B cell (primary cell): Measurements from ENCODE around the gene DISP3. TPM values are rescaled to one million over a fixed set of nuclear protein-coding genes. Genes with fewer than 3 reads are reported as not detected.

Experiments used
- ATAC-seq: fragments of 200-7000 bp; cut with Tn5 transposase; one replicate; pipeline ENCODE4 v1.10.0; 2021; ENCODE audit warnings: low read depth, mild to moderate bottlenecking, moderate number of reproducible peaks, moderate library complexity
- CTCF ChIA-PET: fragments of 350-600 bp; sonication (Branson Sonifier 250); formaldehyde crosslinking; loops from one replicate; lab custom pipeline; 2021; ENCODE audit warnings: antibody characterized with exemption, inconsistent platforms; lab: Charles Lee
- POLR2A ChIA-PET: fragments of 350-600 bp; sonication (Branson Sonifier 250); formaldehyde crosslinking; loops from one replicate; lab custom pipeline; 2021; ENCODE audit warnings: antibody characterized with exemption; lab: Charles Lee
- DNase-seq: peaks from one replicate; pipeline ENCODE4 v3.0.0; 2013
- H2AFZ ChIP-seq: 2 replicates; pipeline ENCODE4 v1.6.1; 2012; ENCODE audit warnings: mild to moderate bottlenecking, low read depth, low read length; ENCODE audit not compliant: insufficient read depth, poor library complexity, severe bottlenecking
- H3K27ac ChIP-seq, 2 donors: 1 replicate in 1 of 2; 2 replicates in 1 of 2; pipeline ENCODE4 v1.5.1; 2012 to 2013; ENCODE audit warnings: low read length in 2 of 2, mild to moderate bottlenecking in 2 of 2, moderate library complexity in 1 of 2
- H3K27me3 ChIP-seq, 4 experiments: fragments of 200-600 bp in 1 of 4; sonication (generic) in 1 of 4; replicated peaks in 1 of 4; 1 replicate in 2 of 4; 2 replicates in 2 of 4; pipeline versions ENCODE4 v1.6.1 to v1.7.0; 2013 to 2016; ENCODE audit warnings: low read length in 3 of 4, mild to moderate bottlenecking in 2 of 4, mixed read lengths in 1 of 4, moderate library complexity in 1 of 4; ENCODE audit not compliant: insufficient read depth in 4 of 4, control insufficient read depth in 3 of 4; ENCODE audit errors: control extremely low read depth in 1 of 4
- H3K36me3 ChIP-seq, 2 experiments: replicated peaks in 1 of 2; 1 replicate in 1 of 2; 2 replicates in 1 of 2; pipeline versions ENCODE4 v1.6.1 to v1.7.1; 2013; ENCODE audit warnings: low read length in 1 of 2; ENCODE audit not compliant: insufficient read depth in 2 of 2, control insufficient read depth in 1 of 2; ENCODE audit errors: control extremely low read depth in 1 of 2, extremely low read depth in 1 of 2
- H3K4me1 ChIP-seq, 2 donors: fragments of 200-600 bp in 1 of 2; sonication (generic) in 1 of 2; 1 replicate in 1 of 2; 2 replicates in 1 of 2; pipeline versions ENCODE4 v1.5.1 to v1.6.1; 2013 to 2017; ENCODE audit warnings: low read length in 2 of 2; ENCODE audit not compliant: control insufficient read depth in 2 of 2, insufficient read depth in 2 of 2
- H3K4me2 ChIP-seq: replicated peaks from 2 replicates; pipeline ENCODE3; 2012; ENCODE audit warnings: mild to moderate bottlenecking, low read depth, low read length; ENCODE audit not compliant: poor library complexity, severe bottlenecking
- H3K4me3 ChIP-seq, 5 experiments: fragments of 200-600 bp in 1 of 5; sonication (generic) in 1 of 5; 1 replicate in 3 of 5; 2 replicates in 2 of 5; pipeline versions ENCODE4 v1.5.1 to v1.7.0; 2011 to 2016; ENCODE audit warnings: low read length in 4 of 5, mild to moderate bottlenecking in 4 of 5, low read depth in 2 of 5, control low read depth in 1 of 5, moderate library complexity in 1 of 5; ENCODE audit not compliant: insufficient read depth in 1 of 5; ENCODE audit errors: control extremely low read depth in 1 of 5, extremely low read depth in 1 of 5
- H3K79me2 ChIP-seq: fragments of 200-600 bp; sonication (generic); one replicate; pipeline ENCODE4 v1.6.0; 2016; ENCODE audit warnings: low read length; ENCODE audit not compliant: control insufficient read depth, insufficient read depth
- H3K9ac ChIP-seq: fragments of 200-600 bp; sonication (generic); 2 replicates; pipeline ENCODE4 v1.6.1; 2017; ENCODE audit warnings: mild to moderate bottlenecking, low read length, moderate library complexity
- H3K9me3 ChIP-seq, 3 donors: one replicate each; pipeline versions ENCODE4 v1.6.1 to v1.7.1; 2013; ENCODE audit warnings: low read length in 2 of 3; ENCODE audit not compliant: control insufficient read depth in 2 of 3, insufficient read depth in 1 of 3; ENCODE audit errors: control extremely low read depth in 1 of 3
- H4K20me1 ChIP-seq: 2 replicates; pipeline ENCODE4 v1.6.0; 2012; ENCODE audit warnings: mild to moderate bottlenecking, low read length; ENCODE audit not compliant: insufficient read depth, control insufficient read depth, poor library complexity, severe bottlenecking
- H3K27ac Mint-ChIP-seq: one replicate; pipeline ENCODE4 v1.8.0; 2021; ENCODE audit warnings: mixed read lengths
- H3K27me3 Mint-ChIP-seq: one replicate; pipeline ENCODE4 v1.8.0; 2021; ENCODE audit warnings: mixed read lengths
- H3K4me1 Mint-ChIP-seq: one replicate; pipeline ENCODE4 v1.8.0; 2021; ENCODE audit warnings: mixed read lengths
- H3K4me3 Mint-ChIP-seq: one replicate; pipeline ENCODE4 v1.8.0; 2021; ENCODE audit warnings: mixed read lengths
- H3K9me3 Mint-ChIP-seq: one replicate; pipeline ENCODE4 v1.8.0; 2022; ENCODE audit warnings: mixed read lengths; ENCODE audit not compliant: insufficient read depth
- EZH2 ChIP-seq: IDR thresholded peaks from 2 replicates; pipeline ENCODE4 v1.6.1; 2012; ENCODE audit warnings: borderline replicate concordance, low read depth, mild to moderate bottlenecking, moderate library complexity, low read length; ENCODE audit not compliant: insufficient read depth, poor library complexity, severe bottlenecking
- whole genome bisulfite sequencing: methylation state at CpG from one replicate; pipeline ENCODE4 v1.1.5; 2013; ENCODE audit warnings: missing lambda C conversion rate; ENCODE audit not compliant: insufficient coverage; 5-methylcytosine and 5-hydroxymethylcytosine counted together
- intact Hi-C: fragments of 100-400 bp; cut with micrococcal nuclease; formaldehyde crosslinking; loops from one replicate; pipeline ENCODE4 v1.10.0; 2022
- polyA minus RNA-seq: library from RNA; depleted of rRNA, polyadenylated mRNA; stranded (reverse); fragments of >200 nt; gene quantifications from 2 replicates; pipeline ENCODE4 v1.2.3, GENCODE V29; 2012
- polyA plus RNA-seq: library from polyadenylated mRNA; depleted of rRNA; stranded (reverse); fragments of >200 nt; gene quantifications from 2 replicates; pipeline ENCODE4 v1.2.3, GENCODE V29; 2012
- total RNA-seq, 2 donors: library from RNA; stranded (reverse); fragments of 120-200 nt in 1 of 2; gene quantifications; 1 replicate in 1 of 2; 2 replicates in 1 of 2; pipeline versions ENCODE4 v1.2.3 to v1.2.4, GENCODE V29; 2013 to 2022
- TF ChIP-seq, protein P1 (sequence below): fragments of 200-600 bp; IDR thresholded peaks from one replicate; pipeline ENCODE4 v1.8.0; 2022; ENCODE audit warnings: antibody characterized with exemption, mild to moderate bottlenecking

The DISP3 gene, protein sequence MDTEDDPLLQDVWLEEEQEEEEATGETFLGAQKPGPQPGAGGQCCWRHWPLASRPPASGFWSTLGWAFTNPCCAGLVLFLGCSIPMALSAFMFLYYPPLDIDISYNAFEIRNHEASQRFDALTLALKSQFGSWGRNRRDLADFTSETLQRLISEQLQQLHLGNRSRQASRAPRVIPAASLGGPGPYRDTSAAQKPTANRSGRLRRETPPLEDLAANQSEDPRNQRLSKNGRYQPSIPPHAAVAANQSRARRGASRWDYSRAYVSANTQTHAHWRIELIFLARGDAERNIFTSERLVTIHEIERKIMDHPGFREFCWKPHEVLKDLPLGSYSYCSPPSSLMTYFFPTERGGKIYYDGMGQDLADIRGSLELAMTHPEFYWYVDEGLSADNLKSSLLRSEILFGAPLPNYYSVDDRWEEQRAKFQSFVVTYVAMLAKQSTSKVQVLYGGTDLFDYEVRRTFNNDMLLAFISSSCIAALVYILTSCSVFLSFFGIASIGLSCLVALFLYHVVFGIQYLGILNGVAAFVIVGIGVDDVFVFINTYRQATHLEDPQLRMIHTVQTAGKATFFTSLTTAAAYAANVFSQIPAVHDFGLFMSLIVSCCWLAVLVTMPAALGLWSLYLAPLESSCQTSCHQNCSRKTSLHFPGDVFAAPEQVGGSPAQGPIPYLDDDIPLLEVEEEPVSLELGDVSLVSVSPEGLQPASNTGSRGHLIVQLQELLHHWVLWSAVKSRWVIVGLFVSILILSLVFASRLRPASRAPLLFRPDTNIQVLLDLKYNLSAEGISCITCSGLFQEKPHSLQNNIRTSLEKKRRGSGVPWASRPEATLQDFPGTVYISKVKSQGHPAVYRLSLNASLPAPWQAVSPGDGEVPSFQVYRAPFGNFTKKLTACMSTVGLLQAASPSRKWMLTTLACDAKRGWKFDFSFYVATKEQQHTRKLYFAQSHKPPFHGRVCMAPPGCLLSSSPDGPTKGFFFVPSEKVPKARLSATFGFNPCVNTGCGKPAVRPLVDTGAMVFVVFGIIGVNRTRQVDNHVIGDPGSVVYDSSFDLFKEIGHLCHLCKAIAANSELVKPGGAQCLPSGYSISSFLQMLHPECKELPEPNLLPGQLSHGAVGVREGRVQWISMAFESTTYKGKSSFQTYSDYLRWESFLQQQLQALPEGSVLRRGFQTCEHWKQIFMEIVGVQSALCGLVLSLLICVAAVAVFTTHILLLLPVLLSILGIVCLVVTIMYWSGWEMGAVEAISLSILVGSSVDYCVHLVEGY (N-terminal part only)
- total RNA-seq: 1.6 and 2.3 TPM in 2 replicates
- 0.16 TPM for total RNA-seq (2013)
- 0.25 and 1.5 TPM in 2 replicates for polyA plus RNA-seq
- 0.26 and 1.6 TPM in 2 replicates for polyA minus RNA-seq

- ChIA-PET CTCF (interaction anchor here (0.7 to 1.2 kb wide), 2 partner anchors 56 to 167 kb away, joined by 3 read pairs; no protein-coding TSS in a partner anchor), POLR2A (interaction anchor here (0.5 kb wide), 1 partner anchor 176 kb away, joined by 8 read pairs; the partner anchor contains the start of gene FBXO44)
- Mint-ChIP-seq H3K9me3 (peaks cover 3% of the 10 kb centered on the region), H3K27ac (no peak within 1 kb of the TSS), H3K4me1 (peaks cover 13% of the 10 kb centered on the region), H3K27me3 (peaks cover 65% of the 10 kb centered on the region), H3K4me3 (peak within 1 kb of the TSS; percentile 72)
- under 1% methylated on average over 96 of the region's 96 CpGs for WGBS
- H4K20me1 ChIP-seq: no peaks in the 10 kb centered on the region
- peak within 1 kb of the TSS; percentile 90 for H2AFZ ChIP-seq
- H3K9ac ChIP-seq: peak within 1 kb of the TSS; percentile 70
- TF ChIP-seq, protein P1, sequence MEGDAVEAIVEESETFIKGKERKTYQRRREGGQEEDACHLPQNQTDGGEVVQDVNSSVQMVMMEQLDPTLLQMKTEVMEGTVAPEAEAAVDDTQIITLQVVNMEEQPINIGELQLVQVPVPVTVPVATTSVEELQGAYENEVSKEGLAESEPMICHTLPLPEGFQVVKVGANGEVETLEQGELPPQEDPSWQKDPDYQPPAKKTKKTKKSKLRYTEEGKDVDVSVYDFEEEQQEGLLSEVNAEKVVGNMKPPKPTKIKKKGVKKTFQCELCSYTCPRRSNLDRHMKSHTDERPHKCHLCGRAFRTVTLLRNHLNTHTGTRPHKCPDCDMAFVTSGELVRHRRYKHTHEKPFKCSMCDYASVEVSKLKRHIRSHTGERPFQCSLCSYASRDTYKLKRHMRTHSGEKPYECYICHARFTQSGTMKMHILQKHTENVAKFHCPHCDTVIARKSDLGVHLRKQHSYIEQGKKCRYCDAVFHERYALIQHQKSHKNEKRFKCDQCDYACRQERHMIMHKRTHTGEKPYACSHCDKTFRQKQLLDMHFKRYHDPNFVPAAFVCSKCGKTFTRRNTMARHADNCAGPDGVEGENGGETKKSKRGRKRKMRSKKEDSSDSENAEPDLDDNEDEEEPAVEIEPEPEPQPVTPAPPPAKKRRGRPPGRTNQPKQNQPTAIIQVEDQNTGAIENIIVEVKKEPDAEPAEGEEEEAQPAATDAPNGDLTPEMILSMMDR: peak; percentile 78
- TF ChIP-seq EZH2: no peak
- H3K4me1 ChIP-seq: peaks cover 15 to 16% of the 10 kb centered on the region in 2 donors
- intact Hi-C loops: loop anchor here (10.0 kb wide), 1 partner anchor 166 kb away; no protein-coding TSS in a partner anchor
- peak within 1 kb of the TSS in 4 of 5 experiments; percentile 48 to 69 (median 56) for H3K4me3 ChIP-seq
- peaks cover 0 to 52% (median 15%) of the 10 kb centered on the region in 4 experiments for H3K27me3 ChIP-seq
- H3K9me3 ChIP-seq: peaks cover 0 to 21% (median 0%) of the 10 kb centered on the region in 3 donors
- no peaks in the 10 kb centered on the region for H3K79me2 ChIP-seq
- H3K27ac ChIP-seq: peak within 1 kb of the TSS in 1 of 2 donors; percentile 80
- peak; percentile 87 for DNase-seq
- peak; percentile 90 for ATAC-seq
- no peaks in the 10 kb centered on the region for H3K36me3 ChIP-seq
- peak within 1 kb of the TSS; percentile 92 for H3K4me2 ChIP-seq
Measured at GRCh38 chr1:11478571-11479374, at the start of gene DISP3. Gene DISP3 (plus strand): TSS chr1:11479155. CDS start chr1:11500993, 21,838 bp downstream.
